Common myeloid progenitor, CD34-positive (primary cell): ENCODE measurements around the gene APOH.

Experiments used
- CTCF ChIA-PET: fragments of 350-600 bp; sonication (Branson Sonifier 250); formaldehyde crosslinking; loops from one replicate; lab custom pipeline; 2021; ENCODE audit warnings: antibody characterized with exemption; lab: Charles Lee
- POLR2A ChIA-PET: fragments of 350-600 bp; sonication (Branson Sonifier 250); formaldehyde crosslinking; loops from one replicate; lab custom pipeline; 2021; ENCODE audit warnings: antibody characterized with exemption; lab: Charles Lee
- DNase-seq, 3 donors: peaks; one replicate each; pipeline versions ENCODE4 v3.0.0 to v3.0.0-alpha.2; 2013
- H3K27ac ChIP-seq, 2 experiments: 1 replicate in 1 of 2; 2 replicates in 1 of 2; pipeline ENCODE4 v1.7.0; 2013; ENCODE audit warnings: inconsistent platforms in 2 of 2, low read length in 2 of 2, mild to moderate bottlenecking in 2 of 2, low read depth in 1 of 2, moderate library complexity in 1 of 2; ENCODE audit not compliant: severe bottlenecking in 2 of 2, insufficient read depth in 1 of 2, poor library complexity in 1 of 2
- H3K27me3 ChIP-seq, 5 experiments: replicated peaks in 2 of 5; 1 replicate in 3 of 5; 2 replicates in 2 of 5; pipeline versions ENCODE4 v1.6.1 to v1.7.0; 2013; ENCODE audit warnings: low read length in 4 of 5, mild to moderate bottlenecking in 2 of 5, moderate library complexity in 2 of 5, inconsistent platforms in 1 of 5; ENCODE audit not compliant: insufficient read depth in 5 of 5, control insufficient read depth in 4 of 5
- H3K36me3 ChIP-seq, 4 experiments: 1 replicate in 2 of 4; 2 replicates in 2 of 4; pipeline versions ENCODE4 v1.6.1 to v1.7.0; 2013; ENCODE audit warnings: low read length in 3 of 4, control low read depth in 1 of 4, mild to moderate bottlenecking in 1 of 4; ENCODE audit not compliant: control insufficient read depth in 4 of 4, insufficient read depth in 4 of 4
- H3K4me1 ChIP-seq, 4 experiments: 1 replicate in 3 of 4; 2 replicates in 1 of 4; pipeline versions ENCODE4 v1.6.1 to v1.7.1; 2013; ENCODE audit warnings: low read length in 3 of 4, mild to moderate bottlenecking in 3 of 4, control low read depth in 1 of 4, inconsistent platforms in 1 of 4, moderate library complexity in 1 of 4; ENCODE audit not compliant: control insufficient read depth in 4 of 4, insufficient read depth in 4 of 4; ENCODE audit errors: control extremely low read depth in 1 of 4
- H3K4me3 ChIP-seq, 7 experiments: 1 replicate in 4 of 7; 2 replicates in 3 of 7; pipeline versions ENCODE4 v1.5.1 to v1.7.0; 2013; ENCODE audit warnings: mild to moderate bottlenecking in 7 of 7, low read length in 6 of 7, moderate library complexity in 6 of 7, inconsistent platforms in 2 of 7, low read depth in 2 of 7, control low read depth in 1 of 7; ENCODE audit not compliant: insufficient read depth in 4 of 7, control insufficient read depth in 1 of 7; ENCODE audit errors: extremely low read depth in 1 of 7
- H3K9me3 ChIP-seq, 5 experiments: 1 replicate in 4 of 5; 2 replicates in 1 of 5; pipeline versions ENCODE4 v1.6.1 to v1.7.1; 2013; ENCODE audit warnings: low read length in 4 of 5, mild to moderate bottlenecking in 2 of 5, inconsistent platforms in 1 of 5, low read depth in 1 of 5, moderate library complexity in 1 of 5; ENCODE audit not compliant: control insufficient read depth in 4 of 5, insufficient read depth in 2 of 5; ENCODE audit errors: control extremely low read depth in 1 of 5
- WGBS: methylation state at CpG from one replicate; pipeline ENCODE4 v1.1.5; 2013; ENCODE audit not compliant: insufficient coverage; 5-methylcytosine and 5-hydroxymethylcytosine counted together

Gene APOH

GRCh38 chr17:66271512-66271911 lies 42.3 kb upstream of the APOH start:
- H3K36me3 ChIP-seq, result no peaks in the 10 kb centered on the region
- ChIA-PET CTCF (no interaction called here), POLR2A (no interaction called here)
- no peak for DNase-seq
- no peak overlapping the region for H3K27ac ChIP-seq
- H3K9me3 ChIP-seq, result peaks cover 0 to 8% (median 0%) of the 10 kb centered on the region in 5 experiments
- 100% methylated on average over 2 of the region's 3 CpGs for WGBS
- peaks cover 0 to 3% (median 0%) of the 10 kb centered on the region in 5 experiments for H3K27me3 ChIP-seq
- no peak overlapping the region for H3K4me3 ChIP-seq
- H3K4me1 ChIP-seq, result no peaks in the 10 kb centered on the region

DNA sequence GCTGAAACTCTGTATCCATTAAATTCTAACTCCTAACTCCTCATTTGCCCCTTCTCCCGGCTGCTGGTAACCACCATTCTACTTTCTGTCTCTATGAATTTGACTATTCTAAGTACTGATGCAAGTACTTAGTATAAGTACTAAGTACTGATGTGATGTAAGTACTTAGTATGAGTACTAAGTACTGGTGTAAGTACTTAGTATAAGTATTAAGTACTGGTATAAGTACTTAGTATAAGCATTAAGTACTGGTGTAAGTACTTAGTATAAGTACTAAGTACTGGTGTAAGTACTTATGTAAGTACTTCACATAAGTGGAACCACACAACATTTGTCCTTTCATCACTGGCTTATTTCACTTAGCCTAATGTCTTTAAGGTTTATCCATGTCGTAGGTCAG lies 40.9 kb upstream of the APOH start:
- peak in 1 of 3 donors; percentile 3 for DNase-seq
- Histone ChIP-seq H3K9me3 (peaks cover 0 to 8% (median 0%) of the 10 kb centered on the region in 5 experiments), H3K4me1 (no peaks in the 10 kb centered on the region), H3K27ac (no peak overlapping the region), H3K27me3 (peaks cover 0 to 3% (median 0%) of the 10 kb centered on the region in 5 experiments), H3K4me3 (no peak overlapping the region), H3K36me3 (no peaks in the 10 kb centered on the region)
- CTCF ChIA-PET, result no interaction called here
- WGBS, result no CpG with 5 or more reads among the region's 2 CpGs
- POLR2A ChIA-PET, result no interaction called here

GRCh38 chr17:66268247-66268927 lies 39.2 kb upstream of the APOH start:
- Histone ChIP-seq H3K4me1 (no peaks in the 10 kb centered on the region), H3K36me3 (no peaks in the 10 kb centered on the region), H3K4me3 (no peak overlapping the region), H3K27me3 (no peaks in the 10 kb centered on the region), H3K27ac (no peak overlapping the region), H3K9me3 (peaks cover 0 to 8% (median 0%) of the 10 kb centered on the region in 5 experiments)
- 80% methylated on average over 5 of the region's 8 CpGs for WGBS
- CTCF ChIA-PET, result no interaction called here
- no peak for DNase-seq
- POLR2A ChIA-PET, result interaction anchor here (0.6 kb wide), 1 partner anchor 128 kb away, joined by 3 read pairs; no protein-coding TSS in a partner anchor

DNA sequence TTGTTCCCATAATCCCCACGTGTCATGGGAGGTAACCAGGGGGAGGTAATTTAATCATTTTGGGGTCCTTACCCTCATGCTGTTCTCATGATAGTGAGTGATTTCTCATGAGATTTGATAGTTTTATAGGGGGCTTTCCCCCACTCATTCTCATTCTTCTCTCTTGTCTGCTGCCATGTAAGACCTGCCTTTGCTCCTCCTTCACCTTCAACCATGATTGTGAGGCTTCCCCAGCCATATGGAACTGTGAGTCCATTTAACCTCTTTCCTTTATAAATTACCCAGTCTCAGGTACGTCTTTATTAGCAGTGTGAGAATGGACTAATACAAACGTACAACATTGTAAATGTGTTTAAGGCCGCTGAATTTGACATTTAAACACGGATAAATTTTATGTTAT lies 35.5 kb upstream of the APOH start:
- Histone ChIP-seq H3K4me3 (no peak overlapping the region), H3K4me1 (no peaks in the 10 kb centered on the region), H3K9me3 (peaks cover 0 to 2% (median 0%) of the 10 kb centered on the region in 5 experiments), H3K36me3 (no peaks in the 10 kb centered on the region), H3K27me3 (peaks cover 0 to 4% (median 2%) of the 10 kb centered on the region in 5 experiments), H3K27ac (no peak overlapping the region)
- ChIA-PET POLR2A (no interaction called here), CTCF (no interaction called here)
- WGBS, result no CpG with 5 or more reads among the region's 5 CpGs
- no peak for DNase-seq

- Histone ChIP-seq H3K4me3 (no peak overlapping the region), H3K27me3 (peaks cover 0 to 4% (median 2%) of the 10 kb centered on the region in 5 experiments), H3K27ac (no peak overlapping the region), H3K36me3 (no peaks in the 10 kb centered on the region), H3K4me1 (no peaks in the 10 kb centered on the region), H3K9me3 (peaks cover 0 to 2% (median 0%) of the 10 kb centered on the region in 5 experiments)
- ChIA-PET POLR2A (no interaction called here), CTCF (no interaction called here)
- WGBS, result 82% methylated on average over 1 of the region's 2 CpGs
- DNase-seq, result no peak
Measured at GRCh38 chr17:66262767-66263166, 33.6 kb upstream of the APOH start.

DNA sequence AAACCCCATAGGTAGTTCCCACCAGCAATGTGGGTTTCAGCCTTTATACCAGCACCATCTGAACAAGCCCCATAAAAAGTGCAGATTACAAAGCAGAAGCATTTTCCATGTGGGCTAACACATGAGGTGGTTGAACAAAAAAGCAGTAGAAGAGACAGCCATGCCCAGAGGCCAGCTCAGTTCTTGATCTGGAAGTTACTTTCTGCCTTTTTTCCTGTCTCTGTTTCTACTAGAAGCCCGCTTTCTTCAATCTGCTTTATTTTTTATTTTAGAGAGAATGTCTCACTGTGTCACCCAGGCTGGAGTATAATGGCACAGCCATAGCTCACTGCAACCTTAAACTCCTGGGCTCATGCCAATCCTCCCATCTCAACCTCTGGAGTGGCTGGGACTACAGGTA lies 31.5 kb upstream of the APOH start:
- H3K4me1 ChIP-seq, result no peaks in the 10 kb centered on the region
- H3K36me3 ChIP-seq, result no peaks in the 10 kb centered on the region
- peaks cover 0 to 4% (median 3%) of the 10 kb centered on the region in 5 experiments for H3K27me3 ChIP-seq
- H3K9me3 ChIP-seq, result peaks cover 0 to 2% (median 0%) of the 10 kb centered on the region in 5 experiments
- H3K27ac ChIP-seq, result no peak overlapping the region
- no peak overlapping the region for H3K4me3 ChIP-seq
- no peak for DNase-seq
- 100% methylated on average over 1 of the region's 1 CpG for WGBS
- POLR2A ChIA-PET, result no interaction called here
- CTCF ChIA-PET, result no interaction called here

- peaks cover 0 to 4% (median 3%) of the 10 kb centered on the region in 5 experiments for H3K27me3 ChIP-seq
- H3K9me3 ChIP-seq, result peaks cover 0 to 2% (median 0%) of the 10 kb centered on the region in 5 experiments
- no peaks in the 10 kb centered on the region for H3K36me3 ChIP-seq
- H3K27ac ChIP-seq, result no peak overlapping the region
- no peaks in the 10 kb centered on the region for H3K4me1 ChIP-seq
- DNase-seq, result no peak
- ChIA-PET CTCF (no interaction called here), POLR2A (no interaction called here)
- H3K4me3 ChIP-seq, result no peak overlapping the region
- 98% methylated on average over 6 of the region's 6 CpGs for WGBS
Measured at GRCh38 chr17:66260275-66260674, 31.1 kb upstream of the APOH start.
